K562 (cell line): Measurements from ENCODE around the gene PNKD. TPM values are rescaled to one million over a fixed set of nuclear protein-coding genes. Genes with fewer than 3 reads are reported as not detected.

ENCODE experiments used
- ATAC-seq: fragments of 200-7000 bp; cut with Tn5 transposase; 3 replicates; pipeline ENCODE4 v1.9.1; 2020; ENCODE audit warnings: moderate library complexity
- BruUV-seq: library from RNA; stranded (reverse); fragments of 400-500 nt; replicated peaks from 2 replicates; lab custom pipeline; 2021; lab: Mats Ljungman, UMichigan
- CTCF ChIA-PET: fragments of 300-600 bp; formaldehyde crosslinking; extraction: SDS; loops from one replicate; lab custom pipeline; 2021; ENCODE audit warnings: low intra/inter-chr PET ratio; lab: Yijun Ruan, JAX
- POLR2A ChIA-PET: fragments of 300-600, 350-650 bp; sonication (Branson Sonifier 250); formaldehyde crosslinking; extraction: SDS; loops from one replicate; lab custom pipeline; 2021; ENCODE audit warnings: antibody characterized with exemption, inconsistent platforms; lab: Yijun Ruan, JAX
- DNase-seq, 4 experiments: peaks; one replicate each; pipeline versions ENCODE4 v3.0.0 to v3.0.0-alpha.2; 2011 to 2018; ENCODE audit warnings: low spot score in 3 of 4, mixed read lengths in 3 of 4; ENCODE audit errors: extremely low read depth in 1 of 4
- FAIRE-seq: peaks from 2 replicates; lab custom pipeline; 2011; peaks lifted over from hg19 to GRCh38; lab: Jason Lieb, UNC
- H2AFZ ChIP-seq: 2 replicates; pipeline ENCODE4 v1.6.0; 2011; ENCODE audit warnings: low read depth, low read length, control low read depth, inconsistent platforms
- H3K27ac ChIP-seq: fragments of 200-600 bp; 3 replicates; pipeline ENCODE4 v1.8.0; 2011; ENCODE audit warnings: low read depth, mild to moderate bottlenecking, control low read depth, inconsistent platforms, low read length, moderate library complexity, mixed read lengths; ENCODE audit errors: extremely low read depth
- H3K27me3 ChIP-seq, 2 experiments: fragments of 300-600 bp in 1 of 2; 2 replicates in 1 of 2; 3 replicates in 1 of 2; pipeline versions ENCODE4 v1.6.0 to v1.8.0; 2011; ENCODE audit warnings: inconsistent platforms in 2 of 2, low read length in 2 of 2, mild to moderate bottlenecking in 1 of 2, mixed read lengths in 1 of 2, moderate library complexity in 1 of 2; ENCODE audit not compliant: control insufficient read depth in 2 of 2, insufficient read depth in 2 of 2
- H3K36me3 ChIP-seq: fragments of 300-600 bp; 3 replicates; pipeline ENCODE4 v1.8.0; 2011; ENCODE audit warnings: mild to moderate bottlenecking, low read length, inconsistent platforms; ENCODE audit not compliant: control insufficient read depth, insufficient read depth
- H3K4me1 ChIP-seq, 2 experiments: fragments of 200-600 bp in 1 of 2; replicated peaks in 1 of 2; 2 replicates in 1 of 2; 3 replicates in 1 of 2; pipeline versions ENCODE4 v1.5.1 to v1.8.0; 2011; ENCODE audit warnings: inconsistent platforms in 2 of 2, low read length in 2 of 2, mild to moderate bottlenecking in 1 of 2, mixed read lengths in 1 of 2, moderate library complexity in 1 of 2; ENCODE audit not compliant: control insufficient read depth in 2 of 2, insufficient read depth in 2 of 2
- H3K4me2 ChIP-seq: 2 replicates; pipeline ENCODE4 v1.6.1; 2011; ENCODE audit warnings: low read length, control low read depth, inconsistent platforms, mixed read lengths; ENCODE audit not compliant: insufficient read depth
- H3K4me3 ChIP-seq: fragments of 200-600 bp; sonication (generic), shearing (Covaris generic); 2 replicates; pipeline ENCODE4 v1.5.1; 2016; ENCODE audit warnings: control low read depth, inconsistent platforms
- H3K79me2 ChIP-seq: fragments of 200-600 bp; 3 replicates; pipeline ENCODE4 v1.8.0; 2011; ENCODE audit warnings: low read length, inconsistent platforms; ENCODE audit not compliant: control insufficient read depth, insufficient read depth
- H3K9ac ChIP-seq, 2 experiments: 2 replicates each; pipeline versions ENCODE4 v1.6.0 to v1.6.1; 2011; ENCODE audit warnings: low read depth in 2 of 2, low read length in 2 of 2, control low read depth in 1 of 2, inconsistent platforms in 1 of 2, mild to moderate bottlenecking in 1 of 2, mixed read lengths in 1 of 2; ENCODE audit not compliant: insufficient read depth in 1 of 2
- H3K9me1 ChIP-seq: one replicate; pipeline ENCODE4 v1.6.0; 2011; ENCODE audit warnings: inconsistent platforms, mild to moderate bottlenecking, low read length, moderate library complexity; ENCODE audit not compliant: control insufficient read depth, insufficient read depth
- H3K9me3 ChIP-seq: replicated peaks from 2 replicates; pipeline ENCODE4 v1.5.1; 2011; ENCODE audit warnings: low read depth, low read length, inconsistent platforms; ENCODE audit not compliant: control insufficient read depth, insufficient read depth
- H4K20me1 ChIP-seq: replicated peaks from 2 replicates; pipeline ENCODE4 v1.6.1; 2011; ENCODE audit warnings: low read length, inconsistent platforms, mixed read lengths; ENCODE audit not compliant: control insufficient read depth, insufficient read depth
- DMBX1 ChIP-seq: fragments of 250-450 bp; sonication (Bioruptor Pico); IDR thresholded peaks from 2 replicates; pipeline ENCODE4 v1.8.0; 2022; ENCODE audit warnings: inconsistent platforms, mild to moderate bottlenecking, moderate library complexity, borderline replicate concordance
- MTA3 ChIP-seq: fragments of 450-650 bp; formaldehyde crosslinking; IDR thresholded peaks from 2 replicates; pipeline ENCODE4 v1.6.1; 2017; ENCODE audit warnings: mild to moderate bottlenecking, borderline replicate concordance
- SMARCA5 ChIP-seq: fragments of 450-650 bp; IDR thresholded peaks from 2 replicates; pipeline ENCODE4 v1.6.1; 2016
- SREBF2 ChIP-seq: sonication (generic); formaldehyde crosslinking; IDR thresholded peaks from 2 replicates; pipeline ENCODE4 v1.4.0; 2020; ENCODE audit warnings: mild to moderate bottlenecking, missing genetic modification reagents
- TGIF2 ChIP-seq: sonication (generic); formaldehyde crosslinking; IDR thresholded peaks from 2 replicates; pipeline ENCODE4 v1.8.1; 2022; ENCODE audit warnings: mild to moderate bottlenecking, missing genetic modification reagents, moderate library complexity
- ZNF699 ChIP-seq: fragments of 250-450 bp; sonication (Bioruptor Pico); IDR thresholded peaks from 2 replicates; pipeline ENCODE4 v1.8.0; 2021; ENCODE audit warnings: mild to moderate bottlenecking, moderate library complexity; ENCODE audit not compliant: insufficient replicate concordance
- WGBS: fragments of 100-300 bp; shearing (Covaris generic); methylation state at CpG from one replicate; pipeline ENCODE4 v1.1.6; 2016; ENCODE audit warnings: low coverage, mixed read lengths; ENCODE audit not compliant: insufficient coverage; ENCODE audit errors: missing lambda C conversion rate; 5-methylcytosine and 5-hydroxymethylcytosine counted together
- in situ Hi-C: fragments of 300-500 bp; cut with MboI; formaldehyde crosslinking; loops from 4 replicates; pipeline ENCODE4 v1.15.0; 2018; ENCODE audit warnings: inconsistent platforms, mixed read lengths
- intact Hi-C: fragments of 100-400 bp; cut with micrococcal nuclease; formaldehyde crosslinking; loops from 2 replicates; pipeline ENCODE4 v1.14.2; 2022
- polyA plus RNA-seq, 8 experiments: library from polyadenylated mRNA; depleted of rRNA in 4 of 8; stranded (reverse) in 5 of 8; unstranded in 3 of 8; fragments of >200 nt; fragmentation: Nextera tagmentation in 2 of 8; fragmentation: Illumina TruSeq in 1 of 8; extraction: Ambion mirVana in 2 of 8; extraction: Trizol in 1 of 8; gene quantifications; 2 replicates each; pipeline versions ENCODE4 v1.2.1 to v1.2.3, GENCODE V29; 2011 to 2014; ENCODE audit warnings: inconsistent platforms in 1 of 8, missing spikeins in 1 of 8
- total RNA-seq, 7 experiments: library from RNA; depleted of rRNA in 6 of 7; stranded (reverse); fragments of >200 nt in 6 of 7; fragmentation: Illumina TruSeq in 2 of 7; extraction: Trizol in 2 of 7; gene quantifications; 2 replicates each; pipeline versions ENCODE4 v1.2.1 to v1.2.3, GENCODE V29; 2011 to 2021; ENCODE audit warnings: low replicate concordance in 1 of 7
- TF ChIP-seq, protein P1 (sequence below): sonication (generic); IDR thresholded peaks from 2 replicates; pipeline ENCODE4 v1.6.1; 2016
- TF ChIP-seq, protein P2 (sequence below): fragments of 250-450 bp; sonication (Bioruptor Pico); IDR thresholded peaks from 2 replicates; pipeline ENCODE4 v1.4.0; 2020; ENCODE audit warnings: borderline replicate concordance

Gene PNKD
- total and polyA plus RNA-seq, 9 of the 15 experiments (the other 6 are each of a cell fraction or from before 2014, with no cell fraction given): 26.0 to 105 (median 60.1) TPM

DNA sequence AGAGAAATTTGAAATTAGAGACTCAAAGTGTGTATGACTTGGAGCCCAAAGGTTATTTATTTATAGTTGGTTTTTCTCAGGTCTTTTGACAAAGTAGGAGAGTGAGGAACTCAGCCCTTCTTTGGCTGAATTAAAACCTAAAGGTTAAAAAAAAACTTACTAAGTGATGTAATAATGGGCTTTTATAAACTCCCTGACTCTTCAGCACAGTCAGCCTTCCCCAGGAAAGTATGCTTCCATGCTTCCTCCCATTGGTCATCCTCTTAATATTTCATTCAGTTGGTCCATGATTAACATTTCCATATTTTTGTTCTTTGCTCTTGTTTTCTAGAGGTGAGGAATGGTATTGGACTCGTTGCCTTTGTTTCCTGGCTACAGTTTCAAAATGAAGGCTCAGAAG lies 46.1 kb upstream of the PNKD start:
- TF ChIP-seq SREBF2: no peak
- TF ChIP-seq, protein P1, sequence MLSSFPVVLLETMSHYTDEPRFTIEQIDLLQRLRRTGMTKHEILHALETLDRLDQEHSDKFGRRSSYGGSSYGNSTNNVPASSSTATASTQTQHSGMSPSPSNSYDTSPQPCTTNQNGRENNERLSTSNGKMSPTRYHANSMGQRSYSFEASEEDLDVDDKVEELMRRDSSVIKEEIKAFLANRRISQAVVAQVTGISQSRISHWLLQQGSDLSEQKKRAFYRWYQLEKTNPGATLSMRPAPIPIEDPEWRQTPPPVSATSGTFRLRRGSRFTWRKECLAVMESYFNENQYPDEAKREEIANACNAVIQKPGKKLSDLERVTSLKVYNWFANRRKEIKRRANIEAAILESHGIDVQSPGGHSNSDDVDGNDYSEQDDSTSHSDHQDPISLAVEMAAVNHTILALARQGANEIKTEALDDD: no peak
- TF ChIP-seq TGIF2 (CRISPR knock-in tag): no peak
- no peak for TF ChIP-seq MTA3
- no peak for TF ChIP-seq SMARCA5
- no peak for TF ChIP-seq ZNF699 (CRISPR knock-in tag)
- no peak for TF ChIP-seq DMBX1 (CRISPR knock-in tag)
- TF ChIP-seq, protein P2, sequence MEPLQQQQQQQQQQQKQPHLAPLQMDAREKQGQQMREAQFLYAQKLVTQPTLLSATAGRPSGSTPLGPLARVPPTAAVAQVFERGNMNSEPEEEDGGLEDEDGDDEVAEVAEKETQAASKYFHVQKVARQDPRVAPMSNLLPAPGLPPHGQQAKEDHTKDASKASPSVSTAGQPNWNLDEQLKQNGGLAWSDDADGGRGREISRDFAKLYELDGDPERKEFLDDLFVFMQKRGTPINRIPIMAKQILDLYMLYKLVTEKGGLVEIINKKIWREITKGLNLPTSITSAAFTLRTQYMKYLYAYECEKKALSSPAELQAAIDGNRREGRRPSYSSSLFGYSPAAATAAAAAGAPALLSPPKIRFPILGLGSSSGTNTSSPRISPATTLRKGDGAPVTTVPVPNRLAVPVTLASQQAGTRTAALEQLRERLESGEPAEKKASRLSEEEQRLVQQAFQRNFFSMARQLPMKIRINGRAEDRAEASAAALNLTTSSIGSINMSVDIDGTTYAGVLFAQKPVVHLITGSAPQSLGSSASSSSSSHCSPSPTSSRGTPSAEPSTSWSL (CRISPR knock-in tag): no peak
- H3K4me1 ChIP-seq: peaks cover 0 to 9% of the 10 kb centered on the region in 2 experiments; a peak in 4 of 5 replicates
- no peaks in the 10 kb centered on the region for H3K27me3 ChIP-seq
- no peak for FAIRE-seq
- H3K9me3 ChIP-seq: no peaks in the 10 kb centered on the region
- POLR2A ChIA-PET: no interaction called here
- H3K4me2 ChIP-seq: no peak overlapping the region
- H3K4me3 ChIP-seq: no peak overlapping the region
- CTCF ChIA-PET: no interaction called here
- intact Hi-C loops: no loop called here
- H3K36me3 ChIP-seq: peaks cover 60% of the 10 kb centered on the region
- no peak for ATAC-seq
- H4K20me1 ChIP-seq: peaks cover 8% of the 10 kb centered on the region; the same call in 1 of the 2 replicates
- no peaks in the 10 kb centered on the region for H3K9me1 ChIP-seq
- H3K9ac ChIP-seq: no peak overlapping the region
- no peak for DNase-seq
- no peak overlapping the region for H2AFZ ChIP-seq
- in situ Hi-C loops: no loop called here
- peaks cover 39% of the 10 kb centered on the region for H3K79me2 ChIP-seq
- WGBS: 93% methylated on average over 1 of the region's 1 CpG
- no TSS peak for BruUV-seq
- H3K27ac ChIP-seq: no peak overlapping the region
